NCI-H187 treated with DMSO at 0.1 percent for 48 hours (cell line): ENCODE measurements around the gene CD180.
"Not testable (repeated sequence)": the region's sequence is repeated elsewhere in the genome, so short reads cannot be mapped to it uniquely, and the experiment has no call there.

Experiments used
- DNase-seq: peaks from one replicate; lab custom pipeline; 2025; lab: John Stamatoyannopoulos, UW

The CD180 gene

DNA sequence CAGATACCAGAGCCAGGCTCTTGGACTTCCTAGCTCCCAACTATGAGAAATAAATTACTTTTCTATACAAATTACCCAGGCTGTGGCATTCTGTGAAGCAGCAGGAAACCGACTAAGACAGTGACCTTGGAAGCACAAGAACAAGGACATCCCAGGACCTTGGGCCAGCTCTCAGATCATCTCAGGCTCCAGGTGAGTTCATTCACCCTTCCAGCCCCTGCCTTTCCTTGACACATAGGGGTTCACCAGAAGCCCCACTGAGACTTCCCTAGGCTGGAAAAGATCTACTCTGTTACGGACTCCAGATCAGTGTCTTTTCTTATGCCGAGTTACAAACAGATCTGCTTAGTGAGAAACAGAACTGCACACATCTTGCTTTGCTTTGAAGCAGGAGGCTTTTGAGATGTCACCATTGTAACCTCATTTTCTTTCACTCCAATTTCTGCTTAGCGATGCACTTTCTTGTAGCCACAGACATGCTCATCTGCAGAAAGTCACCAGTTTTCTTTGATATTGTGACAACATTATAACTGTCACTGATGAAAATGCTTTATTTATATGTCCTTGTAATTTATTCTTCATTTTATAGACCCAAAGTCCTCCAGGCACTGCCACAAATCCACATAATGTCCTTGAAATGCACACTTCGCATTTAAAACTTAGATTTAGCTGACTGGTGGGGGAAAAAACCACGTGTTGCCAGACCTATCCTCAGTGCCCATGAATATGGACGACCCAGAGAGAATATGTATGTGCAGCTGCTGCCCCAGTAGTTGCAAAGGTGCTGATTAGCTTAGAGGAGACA, 8.1 kb downstream of the CD180 start:
- no peak for DNase-seq

DNA sequence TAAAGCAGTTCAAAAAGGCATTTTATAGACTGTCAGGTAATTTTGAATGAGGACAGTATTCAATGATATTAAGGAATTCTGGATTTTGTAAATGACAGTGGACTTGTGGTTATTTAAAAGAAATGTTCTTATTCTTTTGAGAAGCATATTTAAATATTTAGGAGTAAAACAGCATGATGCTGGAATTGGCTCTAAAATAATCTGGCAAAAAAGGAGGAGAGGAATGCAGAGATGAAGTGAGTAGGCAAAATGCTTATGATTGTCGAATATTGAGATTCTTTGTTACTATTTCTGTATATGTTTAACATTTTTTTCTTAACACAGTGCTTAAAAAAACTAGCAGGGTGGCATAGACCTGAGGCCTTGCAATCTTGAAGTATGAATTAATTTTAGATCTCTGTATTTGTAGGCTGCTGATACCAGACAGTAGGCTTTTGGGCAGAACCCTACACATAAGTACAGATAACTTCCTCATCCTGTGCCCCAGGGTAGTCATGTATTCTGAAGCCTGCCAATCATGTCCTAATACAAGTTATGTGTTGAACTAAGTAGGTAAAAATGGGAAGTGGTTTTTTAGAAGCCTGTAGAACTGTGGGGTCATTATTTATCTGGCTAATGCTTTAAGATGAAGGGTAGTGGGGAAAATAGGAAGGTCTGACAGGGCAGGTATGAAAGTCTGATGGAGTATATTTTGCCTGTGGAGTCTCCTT, 9.4 kb downstream of the CD180 start:
- no peak for DNase-seq

DNA sequence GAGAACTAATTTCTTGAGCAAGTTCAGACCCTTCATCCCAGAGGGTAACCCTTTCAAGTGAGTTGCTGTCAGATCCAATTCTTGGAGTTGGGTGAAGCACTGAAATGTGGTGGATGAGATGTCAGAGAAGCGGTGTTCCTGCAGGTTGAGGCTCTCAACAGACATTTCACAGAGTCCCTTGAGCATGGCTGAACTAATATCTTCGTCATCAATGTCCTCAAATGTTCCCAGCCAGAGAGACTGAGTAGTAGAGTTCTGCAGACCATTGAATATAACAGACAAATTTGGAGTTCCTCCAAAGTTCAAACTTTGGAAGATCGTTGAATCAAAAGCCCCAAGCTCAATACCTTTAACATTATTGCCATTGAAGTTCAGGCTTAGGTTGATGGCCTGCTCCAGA, 12.7 kb downstream of the CD180 start:
- DNase-seq = no peak

DNA sequence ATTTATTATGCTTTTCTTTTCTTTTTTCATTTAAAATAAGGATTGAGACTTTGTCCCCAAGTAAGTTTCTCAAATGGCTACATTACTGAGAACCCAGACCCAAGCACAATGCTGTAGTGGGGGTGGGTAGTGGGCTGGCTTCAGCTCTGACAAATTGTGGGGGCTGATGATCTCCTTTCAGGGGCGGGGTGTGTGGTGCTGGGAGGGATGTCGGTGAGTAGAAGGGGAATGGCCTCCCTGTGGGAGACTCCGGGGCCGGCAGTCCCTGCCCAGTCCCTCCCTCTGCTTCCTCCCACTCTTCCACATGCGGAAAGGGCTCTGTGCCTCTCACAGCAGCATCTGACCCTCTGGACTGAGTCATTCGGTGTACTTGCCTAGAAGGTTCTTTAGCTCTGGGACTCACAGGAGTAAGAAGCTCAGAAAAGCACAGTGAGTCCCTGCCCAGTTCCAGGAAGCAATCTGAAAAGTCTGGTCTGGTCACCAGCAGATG, 14.3 kb downstream of the CD180 start:
- DNase-seq = no peak

DNA sequence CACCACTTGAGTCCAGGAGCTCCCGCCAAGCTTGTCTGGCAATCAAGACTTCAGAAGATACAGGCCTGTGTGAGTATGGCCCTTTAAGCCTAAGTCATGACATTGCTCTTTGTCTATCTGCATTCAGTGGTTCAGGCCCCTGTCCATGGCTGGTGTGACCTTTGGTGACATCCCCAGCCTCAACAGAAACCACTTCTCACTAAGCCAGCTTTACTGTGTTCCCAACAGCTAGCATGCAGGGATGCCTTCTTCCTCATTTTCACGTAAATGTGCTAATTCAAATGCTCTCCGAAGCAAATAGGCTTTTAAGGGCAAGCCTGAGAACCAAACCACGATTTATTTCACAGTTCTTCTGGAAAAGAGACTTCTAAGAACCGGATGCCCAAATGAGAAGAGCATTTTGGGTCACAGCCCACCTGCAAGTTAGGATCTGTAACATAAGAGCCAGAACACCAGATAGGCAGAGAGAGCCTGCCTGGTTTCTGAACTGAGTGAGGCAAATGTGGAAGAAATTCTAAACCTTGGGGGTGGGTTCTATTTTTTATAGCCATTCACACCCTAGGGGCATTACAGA, 14.9 kb downstream of the CD180 start:
- no peak for DNase-seq

DNA sequence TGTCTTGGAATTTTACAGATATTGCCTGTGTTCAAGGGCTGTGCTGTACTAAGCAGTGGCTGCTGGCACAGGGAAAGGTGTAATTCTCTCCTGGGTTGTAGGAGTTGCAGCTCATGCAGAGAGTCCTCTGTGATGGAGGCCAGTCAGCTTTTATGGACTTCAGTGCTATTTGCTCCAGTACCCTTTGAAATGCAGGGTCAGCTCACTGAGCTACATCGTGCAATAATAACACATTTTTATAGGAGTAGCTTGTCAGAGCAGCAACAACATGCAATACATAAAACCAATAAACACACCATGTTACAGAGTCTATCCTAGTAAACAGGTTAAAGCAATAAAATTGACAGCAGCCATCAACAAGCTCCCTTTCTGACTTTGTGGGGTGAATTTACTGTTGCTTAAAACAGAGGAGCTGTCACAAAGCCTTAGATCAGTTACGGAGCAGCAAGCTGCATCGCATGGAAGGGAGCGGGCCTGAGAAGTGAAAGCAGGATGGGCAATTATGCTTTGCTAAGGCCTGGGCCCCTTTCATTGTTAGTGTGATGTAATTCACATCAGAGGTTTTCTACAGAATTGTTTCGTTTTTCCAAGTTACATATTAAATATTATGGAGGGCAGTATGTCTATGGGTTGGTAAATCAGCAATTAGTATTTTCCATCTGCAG, 16.8 kb downstream of the CD180 start:
- DNase-seq = no peak

DNA sequence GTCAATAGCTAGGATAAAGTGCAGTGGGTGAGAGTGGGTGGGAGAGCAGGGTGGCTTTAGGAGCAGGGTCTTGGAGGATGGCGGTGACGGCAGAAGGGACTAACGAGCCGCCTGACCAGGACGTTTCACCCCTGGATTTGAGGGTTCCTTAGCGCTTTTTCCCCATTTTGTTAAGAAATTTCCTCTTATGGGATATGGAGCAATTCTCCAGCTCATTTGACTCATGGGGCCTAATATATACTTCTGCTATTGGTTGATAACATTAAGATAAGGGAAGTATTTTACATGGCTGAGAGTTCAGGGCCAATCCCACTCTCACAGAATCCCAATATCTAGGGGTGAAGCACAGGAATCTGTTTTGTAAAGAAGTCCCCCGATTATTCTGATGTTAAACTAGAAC, 17.6 kb downstream of the CD180 start:
- DNase-seq = no peak

DNA sequence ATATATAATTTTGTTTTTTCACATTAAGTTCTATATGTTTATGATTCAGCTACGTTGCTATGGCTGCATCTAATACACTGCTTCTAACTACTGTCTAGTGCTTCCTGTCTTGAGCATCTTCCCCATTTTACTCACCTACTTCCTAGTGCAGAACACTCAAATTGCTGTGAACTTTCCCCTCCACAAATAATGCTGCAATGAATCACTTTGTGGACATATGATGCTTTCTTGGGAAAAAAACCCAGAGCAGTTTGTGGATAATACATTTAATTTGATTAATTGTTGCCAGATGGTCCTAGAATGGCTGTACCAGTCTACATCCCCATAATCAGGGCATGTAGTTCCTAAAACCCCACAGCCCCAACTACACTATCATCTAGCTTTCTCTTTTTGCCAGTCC, 18.5 kb downstream of the CD180 start:
- DNase-seq = no peak

DNA sequence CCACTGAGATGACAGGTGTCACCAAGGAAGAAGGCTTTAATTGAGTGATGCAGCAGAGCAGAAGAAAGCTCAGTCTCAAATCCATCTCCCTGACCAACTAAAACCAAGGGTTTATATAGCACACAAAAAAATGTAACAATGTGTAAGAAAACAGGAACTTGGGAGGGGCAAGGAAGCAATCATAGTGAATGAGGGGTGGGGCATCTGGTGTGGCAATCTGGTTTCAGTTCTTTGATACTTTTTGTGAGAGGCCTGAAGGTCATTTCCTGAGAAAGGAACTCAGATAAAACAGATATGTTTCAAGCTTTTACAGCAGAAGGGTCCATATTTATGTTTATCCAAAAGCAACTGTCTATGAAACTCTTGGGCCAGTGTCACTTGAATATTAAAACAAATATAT, 19.7 kb downstream of the CD180 start:
- no peak for DNase-seq

DNA sequence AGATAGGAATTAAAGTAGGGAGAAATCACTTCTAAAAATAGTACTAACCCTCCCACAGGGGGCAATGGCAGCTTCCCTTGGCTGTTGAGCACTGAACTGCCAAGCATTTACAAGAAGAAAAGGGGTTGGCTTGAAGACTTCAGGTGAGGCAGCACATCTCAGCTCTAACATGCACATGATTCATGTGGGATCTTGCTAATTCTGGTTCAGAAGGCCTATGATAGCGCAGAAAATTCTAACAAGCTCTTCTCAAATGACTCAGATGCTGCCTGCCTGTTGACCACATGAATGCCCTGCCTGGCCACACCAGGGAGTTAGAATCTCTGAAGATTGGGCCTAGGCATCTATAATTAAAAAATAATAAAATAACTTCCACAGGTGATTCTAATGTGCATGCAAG, 22.6 kb downstream of the CD180 start:
- DNase-seq = no peak

DNA sequence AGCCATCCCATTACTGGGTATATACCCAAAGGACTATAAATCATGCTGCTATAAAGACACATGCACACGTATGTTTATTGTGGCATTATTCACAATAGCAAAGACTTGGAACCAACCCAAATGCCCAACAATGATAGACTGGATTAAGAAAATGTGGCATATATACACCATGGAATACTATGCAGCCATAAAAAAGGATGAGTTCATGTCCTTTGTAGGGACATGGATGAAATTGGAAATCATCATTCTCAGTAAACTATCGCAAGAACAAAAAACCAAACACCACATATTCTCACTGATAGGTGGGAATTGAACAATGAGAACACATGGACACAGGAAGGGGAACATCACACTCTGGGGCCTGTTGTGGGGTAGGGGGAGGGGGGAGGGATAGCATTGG, 23.2 kb downstream of the CD180 start:
- DNase-seq = not testable (repeated sequence)

DNA sequence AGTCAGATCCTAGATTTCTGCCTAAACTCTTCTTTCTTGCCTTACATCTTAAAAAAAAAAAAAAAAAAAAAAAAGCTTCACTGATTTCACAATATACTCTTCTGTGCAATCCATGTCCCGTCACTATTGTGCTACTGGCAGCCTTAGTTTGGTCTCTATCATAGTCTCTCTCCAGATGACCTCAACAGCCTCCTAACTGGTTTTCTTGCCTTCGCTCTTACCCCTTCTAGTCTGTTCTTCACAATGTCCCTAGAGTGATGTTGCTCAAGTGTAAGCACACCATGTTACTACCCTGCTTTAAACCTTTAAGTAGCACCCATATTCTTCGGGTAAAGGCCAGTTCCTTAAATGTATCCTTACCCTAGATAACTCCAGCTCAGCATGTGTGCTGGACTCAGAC, 25.8 kb downstream of the CD180 start:
- DNase-seq = no peak

DNA sequence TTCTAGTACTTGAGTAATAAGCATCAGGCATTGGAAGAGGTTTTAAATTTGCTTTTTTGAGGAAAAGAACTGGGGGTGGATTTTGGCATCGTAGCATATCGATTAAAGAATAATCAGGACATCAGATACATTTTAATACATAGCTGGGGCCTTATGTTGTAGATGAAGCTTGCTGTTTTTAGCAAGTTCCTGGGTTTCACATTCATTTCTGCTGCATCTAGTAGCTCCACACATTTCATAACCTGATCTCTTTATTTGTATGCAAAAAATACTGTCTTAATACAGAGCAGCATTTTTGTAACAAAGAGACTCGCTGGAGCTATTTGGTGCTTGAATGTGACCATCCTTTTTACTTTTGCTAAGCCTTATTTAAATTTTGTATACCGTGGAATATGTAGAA, 28.5 kb downstream of the CD180 start:
- DNase-seq = no peak

DNA sequence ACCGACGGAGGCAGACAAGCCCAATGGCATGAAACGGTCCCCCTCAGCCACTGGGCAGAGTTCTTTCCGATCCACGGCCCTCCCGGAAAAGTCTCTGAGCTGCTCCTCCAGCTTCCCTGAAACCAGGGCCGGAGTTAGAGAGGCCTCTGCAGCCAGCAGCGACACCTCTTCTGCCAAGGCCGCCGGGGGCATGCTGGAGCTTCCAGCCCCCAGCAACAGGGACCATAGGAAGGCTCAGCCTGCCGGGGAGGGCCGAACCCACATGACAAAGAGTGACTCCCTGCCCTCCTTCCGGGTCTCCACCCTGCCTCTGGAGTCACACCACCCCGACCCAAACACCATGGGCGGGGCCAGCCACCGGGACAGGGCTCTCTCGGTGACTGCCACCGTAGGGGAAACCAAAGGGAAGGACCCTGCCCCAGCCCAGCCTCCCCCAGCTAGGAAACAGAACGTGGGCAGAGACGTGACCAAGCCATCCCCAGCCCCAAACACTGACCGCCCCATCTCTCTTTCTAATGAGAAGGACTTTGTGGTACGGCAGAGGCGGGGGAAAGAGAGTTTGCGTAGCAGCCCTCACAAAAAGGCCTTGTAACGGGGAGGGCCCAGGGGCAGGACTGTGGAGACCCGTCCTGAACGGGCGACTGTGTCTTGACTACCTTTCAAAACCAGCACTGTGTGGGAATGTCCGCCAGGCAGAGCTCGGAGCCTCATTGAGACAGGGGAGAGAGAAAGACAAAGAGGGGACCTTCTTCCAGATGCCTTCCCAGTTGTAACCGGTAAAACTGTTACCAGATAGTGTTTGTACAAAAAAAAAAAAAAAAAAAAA, 29.9 kb downstream of the CD180 start:
- DNase-seq = no peak

DNA sequence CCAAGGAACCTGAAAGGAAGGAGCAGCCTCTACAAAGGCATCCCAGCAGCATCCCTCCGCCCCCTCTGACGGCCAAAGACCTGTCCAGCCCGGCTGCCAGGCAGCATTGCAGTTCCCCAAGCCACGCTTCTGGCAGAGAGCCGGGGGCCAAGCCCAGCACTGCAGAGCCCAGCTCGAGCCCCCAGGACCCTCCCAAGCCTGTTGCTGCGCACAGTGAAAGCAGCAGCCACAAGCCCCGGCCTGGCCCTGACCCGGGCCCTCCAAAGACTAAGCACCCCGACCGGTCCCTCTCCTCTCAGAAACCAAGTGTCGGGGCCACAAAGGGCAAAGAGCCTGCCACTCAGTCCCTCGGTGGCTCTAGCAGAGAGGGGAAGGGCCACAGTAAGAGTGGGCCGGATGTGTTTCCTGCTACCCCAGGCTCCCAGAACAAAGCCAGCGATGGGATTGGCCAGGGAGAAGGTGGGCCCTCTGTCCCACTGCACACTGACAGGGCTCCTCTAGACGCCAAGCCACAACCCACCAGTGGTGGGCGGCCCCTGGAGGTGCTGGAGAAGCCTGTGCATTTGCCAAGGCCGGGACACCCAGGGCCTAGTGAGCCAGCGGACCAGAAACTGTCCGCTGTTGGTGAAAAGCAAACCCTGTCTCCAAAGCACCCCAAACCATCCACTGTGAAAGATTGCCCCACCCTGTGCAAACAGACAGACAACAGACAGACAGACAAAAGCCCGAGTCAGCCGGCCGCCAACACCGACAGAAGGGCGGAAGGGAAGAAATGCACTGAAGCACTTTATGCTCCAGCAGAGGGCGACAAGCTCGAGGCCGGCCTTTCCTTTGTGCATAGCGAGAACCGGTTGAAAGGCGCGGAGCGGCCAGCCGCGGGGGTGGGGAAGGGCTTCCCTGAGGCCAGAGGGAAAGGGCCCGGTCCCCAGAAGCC, 30.8 kb downstream of the CD180 start:
- no peak for DNase-seq

DNA sequence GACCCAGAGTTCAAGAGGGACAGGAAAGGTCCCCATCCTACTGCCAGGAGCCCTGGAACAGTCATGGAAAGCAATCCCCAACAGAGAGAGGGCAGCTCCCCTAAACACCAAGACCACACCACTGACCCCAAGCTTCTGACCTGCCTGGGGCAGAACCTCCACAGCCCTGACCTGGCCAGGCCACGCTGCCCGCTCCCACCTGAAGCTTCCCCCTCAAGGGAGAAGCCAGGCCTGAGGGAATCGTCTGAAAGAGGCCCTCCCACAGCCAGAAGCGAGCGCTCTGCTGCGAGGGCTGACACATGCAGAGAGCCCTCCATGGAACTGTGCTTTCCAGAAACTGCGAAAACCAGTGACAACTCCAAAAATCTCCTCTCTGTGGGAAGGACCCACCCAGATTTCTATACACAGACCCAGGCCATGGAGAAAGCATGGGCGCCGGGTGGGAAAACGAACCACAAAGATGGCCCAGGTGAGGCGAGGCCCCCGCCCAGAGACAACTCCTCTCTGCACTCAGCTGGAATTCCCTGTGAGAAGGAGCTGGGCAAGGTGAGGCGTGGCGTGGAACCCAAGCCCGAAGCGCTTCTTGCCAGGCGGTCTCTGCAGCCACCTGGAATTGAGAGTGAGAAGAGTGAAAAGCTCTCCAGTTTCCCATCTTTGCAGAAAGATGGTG, 31.6 kb downstream of the CD180 start:
- DNase-seq = no peak

DNA sequence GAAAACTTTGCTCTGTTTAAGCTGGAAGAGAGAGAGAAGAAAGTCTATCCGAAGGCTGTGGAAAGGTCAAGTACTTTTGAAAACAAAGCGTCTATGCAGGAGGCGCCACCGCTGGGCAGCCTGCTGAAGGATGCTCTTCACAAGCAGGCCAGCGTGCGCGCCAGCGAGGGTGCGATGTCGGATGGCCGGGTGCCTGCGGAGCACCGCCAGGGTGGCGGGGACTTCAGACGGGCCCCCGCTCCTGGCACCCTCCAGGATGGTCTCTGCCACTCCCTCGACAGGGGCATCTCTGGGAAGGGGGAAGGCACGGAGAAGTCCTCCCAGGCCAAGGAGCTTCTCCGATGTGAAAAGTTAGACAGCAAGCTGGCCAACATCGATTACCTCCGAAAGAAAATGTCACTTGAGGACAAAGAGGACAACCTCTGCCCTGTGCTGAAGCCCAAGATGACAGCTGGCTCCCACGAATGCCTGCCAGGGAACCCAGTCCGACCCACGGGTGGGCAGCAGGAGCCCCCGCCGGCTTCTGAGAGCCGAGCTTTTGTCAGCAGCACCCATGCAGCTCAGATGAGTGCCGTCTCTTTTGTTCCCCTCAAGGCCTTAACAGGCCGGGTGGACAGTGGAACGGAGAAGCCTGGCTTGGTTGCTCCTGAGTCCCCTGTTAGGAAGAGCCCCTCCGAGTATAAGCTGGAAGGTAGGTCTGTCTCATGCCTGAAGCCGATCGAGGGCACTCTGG, 32.6 kb downstream of the CD180 start:
- DNase-seq = no peak

DNA sequence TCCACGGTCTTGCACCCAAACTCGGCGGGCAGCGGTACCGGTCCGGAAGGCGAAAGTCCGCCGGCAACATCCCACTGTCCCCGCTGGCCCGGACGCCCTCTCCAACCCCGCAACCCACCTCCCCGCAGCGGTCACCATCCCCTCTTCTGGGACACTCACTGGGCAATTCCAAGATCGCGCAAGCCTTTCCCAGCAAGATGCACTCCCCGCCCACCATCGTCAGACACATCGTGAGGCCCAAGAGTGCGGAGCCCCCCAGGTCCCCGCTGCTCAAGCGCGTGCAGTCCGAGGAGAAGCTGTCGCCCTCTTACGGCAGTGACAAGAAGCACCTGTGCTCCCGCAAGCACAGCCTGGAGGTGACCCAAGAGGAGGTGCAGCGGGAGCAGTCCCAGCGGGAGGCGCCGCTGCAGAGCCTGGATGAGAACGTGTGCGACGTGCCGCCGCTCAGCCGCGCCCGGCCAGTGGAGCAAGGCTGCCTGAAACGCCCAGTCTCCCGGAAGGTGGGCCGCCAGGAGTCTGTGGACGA, 33.3 kb downstream of the CD180 start:
- DNase-seq = no peak

DNA sequence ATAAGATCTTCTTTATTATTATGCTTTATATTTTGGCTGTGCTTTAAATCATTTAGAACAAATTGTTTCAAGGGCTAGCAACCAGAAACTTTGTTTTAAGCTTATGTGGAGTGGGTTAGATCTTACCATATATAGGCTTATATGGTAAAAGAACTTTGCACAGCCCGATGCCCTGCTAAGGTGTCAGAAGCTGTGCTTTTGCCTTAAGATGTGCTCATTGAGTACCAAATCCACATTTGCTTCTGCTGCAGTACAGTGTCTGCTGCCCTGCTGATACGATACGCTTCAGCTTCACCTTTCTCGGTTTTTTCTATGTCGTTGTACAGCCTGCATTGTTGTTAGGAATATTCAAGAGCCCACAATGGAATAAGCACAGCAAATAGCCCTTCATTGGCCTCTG, 34.8 kb downstream of the CD180 start:
- no peak for DNase-seq
